Neural crest cell (in vitro differentiated cells): Measurements from ENCODE around the gene CFAP210. TPM values are rescaled to one million over a fixed set of nuclear protein-coding genes. Genes with fewer than 3 reads are reported as not detected.

Experiments
- DNase-seq: peaks from one replicate; pipeline ENCODE4 v3.0.0; 2021; ENCODE audit warnings: low read depth, mixed read lengths, low spot score
- H3K27ac Mint-ChIP-seq: one replicate; pipeline ENCODE4 v1.8.0; 2021; ENCODE audit warnings: mild to moderate bottlenecking, mixed read lengths; ENCODE audit not compliant: unreplicated experiment
- H3K27me3 Mint-ChIP-seq: 2 replicates; pipeline ENCODE4 v1.8.0; 2021; ENCODE audit warnings: low read depth, mild to moderate bottlenecking, mixed read lengths
- H3K36me3 Mint-ChIP-seq: 2 replicates; pipeline ENCODE4 v1.8.0; 2021; ENCODE audit warnings: low read depth, mild to moderate bottlenecking, mixed read lengths
- H3K4me1 Mint-ChIP-seq: 2 replicates; pipeline ENCODE4 v1.8.0; 2021; ENCODE audit warnings: mixed read lengths
- H3K4me3 Mint-ChIP-seq: one replicate; pipeline ENCODE4 v1.8.0; 2021; ENCODE audit warnings: mild to moderate bottlenecking, mixed read lengths
- H3K9me3 Mint-ChIP-seq: 2 replicates; pipeline ENCODE4 v1.8.0; 2021; ENCODE audit warnings: mixed read lengths
- total RNA-seq: library from RNA; stranded (reverse); gene quantifications from 2 replicates; pipeline ENCODE4 v1.2.1, GENCODE V29; 2021
- TF ChIP-seq, protein P1 (sequence below): fragments of 200-600 bp; sonication (generic); conservative IDR thresholded peaks from 2 replicates; pipeline ENCODE4 v1.5.0; 2021; ENCODE audit warnings: antibody characterized with exemption, mild to moderate bottlenecking

CFAP210 gene
- total RNA-seq, 1 donor from 2014 or later = 2.3 TPM

GRCh38 chr2:169683054-169683424 lies 11.2 kb downstream of the CFAP210 start:
- DNase-seq = no peak
- H3K9me3 Mint-ChIP-seq = peaks cover 12% of the 10 kb centered on the region
- TF ChIP-seq, protein P1, sequence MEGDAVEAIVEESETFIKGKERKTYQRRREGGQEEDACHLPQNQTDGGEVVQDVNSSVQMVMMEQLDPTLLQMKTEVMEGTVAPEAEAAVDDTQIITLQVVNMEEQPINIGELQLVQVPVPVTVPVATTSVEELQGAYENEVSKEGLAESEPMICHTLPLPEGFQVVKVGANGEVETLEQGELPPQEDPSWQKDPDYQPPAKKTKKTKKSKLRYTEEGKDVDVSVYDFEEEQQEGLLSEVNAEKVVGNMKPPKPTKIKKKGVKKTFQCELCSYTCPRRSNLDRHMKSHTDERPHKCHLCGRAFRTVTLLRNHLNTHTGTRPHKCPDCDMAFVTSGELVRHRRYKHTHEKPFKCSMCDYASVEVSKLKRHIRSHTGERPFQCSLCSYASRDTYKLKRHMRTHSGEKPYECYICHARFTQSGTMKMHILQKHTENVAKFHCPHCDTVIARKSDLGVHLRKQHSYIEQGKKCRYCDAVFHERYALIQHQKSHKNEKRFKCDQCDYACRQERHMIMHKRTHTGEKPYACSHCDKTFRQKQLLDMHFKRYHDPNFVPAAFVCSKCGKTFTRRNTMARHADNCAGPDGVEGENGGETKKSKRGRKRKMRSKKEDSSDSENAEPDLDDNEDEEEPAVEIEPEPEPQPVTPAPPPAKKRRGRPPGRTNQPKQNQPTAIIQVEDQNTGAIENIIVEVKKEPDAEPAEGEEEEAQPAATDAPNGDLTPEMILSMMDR = no peak
- no peak overlapping the region for H3K4me3 Mint-ChIP-seq
- peaks cover 19% of the 10 kb centered on the region for H3K36me3 Mint-ChIP-seq
- H3K4me1 Mint-ChIP-seq = no peaks in the 10 kb centered on the region
- no peaks in the 10 kb centered on the region for H3K27me3 Mint-ChIP-seq
- no peak overlapping the region for H3K27ac Mint-ChIP-seq

DNA sequence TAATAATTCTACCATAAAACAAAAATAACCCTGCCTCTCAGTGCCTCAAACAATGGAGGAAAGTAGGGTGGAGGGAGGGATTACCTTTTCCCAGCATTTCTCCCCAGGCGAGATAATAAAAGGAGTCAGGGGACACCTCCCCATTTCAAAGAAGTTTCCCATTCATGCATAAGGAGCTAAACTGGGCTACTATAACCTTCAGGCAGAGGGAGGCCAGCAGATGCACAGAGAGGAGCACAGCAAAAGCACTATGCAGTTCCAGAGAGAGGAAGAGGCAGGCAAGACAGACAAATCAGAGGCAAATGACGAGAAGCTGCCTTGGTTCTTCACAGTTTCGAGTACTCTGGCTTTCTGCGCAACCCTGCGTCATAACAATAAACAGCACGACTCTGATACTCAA lies 17.4 kb downstream of the CFAP210 start:
- Mint-ChIP-seq H3K9me3 (no peaks in the 10 kb centered on the region), H3K36me3 (peaks cover 2% of the 10 kb centered on the region), H3K27ac (no peak overlapping the region), H3K4me1 (no peaks in the 10 kb centered on the region), H3K27me3 (no peaks in the 10 kb centered on the region), H3K4me3 (no peak overlapping the region)
- TF ChIP-seq, protein P1 = no peak
- no peak for DNase-seq

- H3K27ac Mint-ChIP-seq = no peak overlapping the region
- no peaks in the 10 kb centered on the region for H3K27me3 Mint-ChIP-seq
- H3K9me3 Mint-ChIP-seq = no peaks in the 10 kb centered on the region
- H3K4me3 Mint-ChIP-seq = no peak overlapping the region
- no peak for DNase-seq
- no peaks in the 10 kb centered on the region for H3K4me1 Mint-ChIP-seq
- peaks cover 2% of the 10 kb centered on the region for H3K36me3 Mint-ChIP-seq
- TF ChIP-seq, protein P1 = peak; percentile 43
Measured at GRCh38 chr2:169676357-169676756, 17.8 kb downstream of the CFAP210 start.

GRCh38 chr2:169673921-169674320 lies 20.3 kb downstream of the CFAP210 start:
- TF ChIP-seq, protein P1 = no peak
- H3K27ac Mint-ChIP-seq = no peak overlapping the region
- peaks cover 4% of the 10 kb centered on the region for H3K36me3 Mint-ChIP-seq
- peaks cover 2% of the 10 kb centered on the region for H3K9me3 Mint-ChIP-seq
- no peaks in the 10 kb centered on the region for H3K27me3 Mint-ChIP-seq
- DNase-seq = no peak
- H3K4me3 Mint-ChIP-seq = no peak overlapping the region
- no peaks in the 10 kb centered on the region for H3K4me1 Mint-ChIP-seq

GRCh38 chr2:169673106-169673505 lies 21.1 kb downstream of the CFAP210 start:
- no peak overlapping the region for H3K4me3 Mint-ChIP-seq

More at GRCh38 chr2:169673106-169673505, 21.1 kb downstream of the CFAP210 start:
- no peak for DNase-seq
- Mint-ChIP-seq H3K36me3 (peaks cover 4% of the 10 kb centered on the region), H3K4me1 (no peaks in the 10 kb centered on the region), H3K27ac (no peak overlapping the region), H3K9me3 (peaks cover 2% of the 10 kb centered on the region), H3K27me3 (no peaks in the 10 kb centered on the region)
- TF ChIP-seq, protein P1 = no peak
